Neural progenitor cell (in vitro differentiated cells): Measurements from ENCODE around the gene AHSA1. TPM values are rescaled to one million over a fixed set of nuclear protein-coding genes. Genes with fewer than 3 reads are reported as not detected.

Experiments
- DNase-seq: peaks from one replicate; pipeline ENCODE4 v3.0.0-alpha.2; 2016; ENCODE audit warnings: low spot score
- H2AFZ ChIP-seq: fragments of 200-600 bp; sonication (generic); replicated peaks from 2 replicates; pipeline ENCODE4 v1.6.1; 2016; ENCODE audit warnings: antibody characterized with exemption
- H3F3A ChIP-seq: fragments of 200-600 bp; sonication (generic); 2 replicates; pipeline ENCODE4 v1.6.1; 2016; ENCODE audit warnings: antibody characterized with exemption, low read depth
- H3K27ac ChIP-seq: fragments of 200-600 bp; sonication (generic); 2 replicates; pipeline ENCODE4 v1.5.1; 2016; ENCODE audit warnings: mild to moderate bottlenecking
- H3K27me3 ChIP-seq: fragments of 200-600 bp; sonication (generic); 2 replicates; pipeline ENCODE4 v1.6.1; 2016; ENCODE audit warnings: mild to moderate bottlenecking, moderate library complexity
- H3K36me3 ChIP-seq: fragments of 200-600 bp; sonication (generic); 2 replicates; pipeline ENCODE4 v1.5.1; 2016
- H3K4me1 ChIP-seq: fragments of 200-600 bp; sonication (generic); 2 replicates; pipeline ENCODE4 v1.6.1; 2016; ENCODE audit warnings: mixed run types
- H3K4me2 ChIP-seq: fragments of 200-600 bp; sonication (generic); 2 replicates; pipeline ENCODE4 v1.6.1; 2016
- H3K4me3 ChIP-seq: fragments of 200-600 bp; sonication (generic); 2 replicates; pipeline ENCODE4 v1.5.1; 2016
- H3K79me2 ChIP-seq: fragments of 200-600 bp; sonication (generic); 2 replicates; pipeline ENCODE4 v1.6.1; 2016; ENCODE audit warnings: low read depth
- H3K9ac ChIP-seq: fragments of 200-600 bp; sonication (generic); 2 replicates; pipeline ENCODE4 v1.6.1; 2016
- H3K9me3 ChIP-seq: fragments of 200-600 bp; sonication (generic); 2 replicates; pipeline ENCODE4 v1.5.1; 2016; ENCODE audit warnings: low read depth
- H4K20me1 ChIP-seq: fragments of 200-600 bp; sonication (generic); 2 replicates; pipeline ENCODE4 v1.6.1; 2016; ENCODE audit warnings: low read depth
- H3K27ac Mint-ChIP-seq: 3 replicates; pipeline ENCODE4 v1.8.0; 2021; ENCODE audit warnings: mixed read lengths
- H3K27me3 Mint-ChIP-seq: 2 replicates; pipeline ENCODE4 v1.8.0; 2022; ENCODE audit warnings: low read depth, mild to moderate bottlenecking, inconsistent platforms, moderate library complexity, mixed read lengths; ENCODE audit not compliant: insufficient read depth
- H3K36me3 Mint-ChIP-seq: 3 replicates; pipeline ENCODE4 v1.8.0; 2021; ENCODE audit warnings: mixed read lengths
- H3K4me1 Mint-ChIP-seq: 3 replicates; pipeline ENCODE4 v1.8.0; 2021; ENCODE audit warnings: mixed read lengths
- H3K4me3 Mint-ChIP-seq: 3 replicates; pipeline ENCODE4 v1.8.0; 2021; ENCODE audit warnings: mild to moderate bottlenecking, moderate library complexity, mixed read lengths
- H3K9me3 Mint-ChIP-seq: 3 replicates; pipeline ENCODE4 v1.8.0; 2020; ENCODE audit warnings: mixed read lengths
- CTCF ChIP-seq: fragments of 200-600 bp; sonication (generic); IDR thresholded peaks from 2 replicates; pipeline ENCODE4 v1.5.1; 2017; ENCODE audit warnings: antibody characterized with exemption, mild to moderate bottlenecking
- EZH2 ChIP-seq: fragments of 200-600 bp; sonication (generic); IDR thresholded peaks from 2 replicates; pipeline ENCODE4 v1.6.1; 2017; ENCODE audit warnings: antibody characterized with exemption, mild to moderate bottlenecking, moderate library complexity
- EZH2phosphoT487 ChIP-seq: fragments of 200-600 bp; sonication (generic); IDR thresholded peaks from 2 replicates; pipeline ENCODE4 v1.6.1; 2017; ENCODE audit warnings: antibody characterized with exemption
- small RNA-seq: library from RNA; depleted of rRNA; stranded (forward); fragments of <200 nt; gene quantifications from one replicate; pipeline ENCODE3, GENCODE V24; 2015
- total RNA-seq: library from RNA; depleted of rRNA; stranded (reverse); fragments of >200 nt; gene quantifications from 2 replicates; pipeline ENCODE4 v1.2.3, GENCODE V29; 2015; ENCODE audit warnings: low replicate concordance

Gene AHSA1
- total RNA-seq, 1 donor from 2014 or later: 185 TPM

DNA sequence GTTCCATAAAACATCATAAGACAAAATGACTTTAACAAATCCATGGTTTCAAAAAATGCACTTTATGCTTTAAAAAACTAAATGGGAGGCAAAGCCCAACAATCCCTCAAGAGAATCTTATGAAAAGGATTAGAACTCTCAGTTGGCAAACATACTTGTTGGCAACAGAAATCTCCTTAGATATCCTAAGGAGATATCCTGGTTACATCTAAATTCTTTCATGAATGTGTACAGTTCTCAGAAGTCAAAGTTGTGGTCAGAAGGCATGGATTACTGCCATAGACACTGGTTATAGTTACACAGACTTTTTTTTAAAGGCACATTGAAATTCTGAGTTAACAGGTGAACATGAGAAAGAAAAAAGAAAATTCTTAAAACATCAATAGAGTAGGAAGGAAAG lies 58.2 kb downstream of the AHSA1 start:
- no peaks in the 10 kb centered on the region for H3K27me3 Mint-ChIP-seq
- no peak overlapping the region for H3K27ac ChIP-seq
- H3K4me3 ChIP-seq: no peak overlapping the region
- no peak overlapping the region for H2AFZ ChIP-seq
- no peaks in the 10 kb centered on the region for H3K27me3 ChIP-seq
- H3K36me3 Mint-ChIP-seq: peaks cover 13% of the 10 kb centered on the region
- no peaks in the 10 kb centered on the region for H3K79me2 ChIP-seq
- H3K9me3 ChIP-seq: no peaks in the 10 kb centered on the region
- no peaks in the 10 kb centered on the region for H3K4me1 Mint-ChIP-seq
- no peak overlapping the region for H3K9ac ChIP-seq
- no peak overlapping the region for H3K4me3 Mint-ChIP-seq
- no peak overlapping the region for H3K27ac Mint-ChIP-seq
- no peaks in the 10 kb centered on the region for H3K36me3 ChIP-seq
- H3K9me3 Mint-ChIP-seq: no peaks in the 10 kb centered on the region
- no peak overlapping the region for H3K4me2 ChIP-seq
- TF ChIP-seq CTCF (no peak), EZH2phosphoT487 (no peak), EZH2 (no peak)
- H4K20me1 ChIP-seq: no peaks in the 10 kb centered on the region
- H3K4me1 ChIP-seq: peaks cover 6% of the 10 kb centered on the region
- DNase-seq: no peak
- H3F3A ChIP-seq: peaks cover 8% of the 10 kb centered on the region

Small RNA genes within 50 kb of the gene (small RNA-seq; reads per million reads assigned to genes)
- gene RF00404: not detected

Other genes starting within 250 kb of the AHSA1 start
- gene NGB, start 186.9 kb upstream of the AHSA1 start, total RNA-seq: not detected in 2 replicates
- gene POMT2, start 137.2 kb upstream of the AHSA1 start, total RNA-seq: 6.2 and 14.7 TPM in 2 replicates
- gene GSTZ1, start 137.1 kb upstream of the AHSA1 start, total RNA-seq: 44.2 and 52.5 TPM in 2 replicates
- 19.1 and 23.5 TPM in 2 replicates for gene TMED8, start 81.0 kb upstream of the AHSA1 start, total RNA-seq
- 2.2 and 2.4 TPM in 2 replicates for gene SAMD15, start 80.7 kb upstream of the AHSA1 start, total RNA-seq
- gene NOXRED1, start 34.6 kb upstream of the AHSA1 start, total RNA-seq: 0.07 and 0.40 TPM in 2 replicates
- gene VIPAS39, start 492 bp upstream of the AHSA1 start, total RNA-seq: 29.7 and 31.2 TPM in 2 replicates
- 0.07 and 0.12 TPM in 2 replicates for gene ISM2, start 40.7 kb downstream of the AHSA1 start, total RNA-seq
- 8.0 and 12.3 TPM in 2 replicates for gene SPTLC2, start 158.5 kb downstream of the AHSA1 start, total RNA-seq
- 13.1 and 19.2 TPM in 2 replicates for gene ALKBH1, start 249.9 kb downstream of the AHSA1 start, total RNA-seq